Measurements from ENCODE around the gene CHP1.

- TF ChIP-seq EZH2 (IDR thresholded peaks at IDR 0.05; ENCODE audit: borderline replicate concordance, insufficient read depth, low read depth, low read length, poor library complexity, severe bottlenecking): no peak
- TF ChIP-seq, protein P1, sequence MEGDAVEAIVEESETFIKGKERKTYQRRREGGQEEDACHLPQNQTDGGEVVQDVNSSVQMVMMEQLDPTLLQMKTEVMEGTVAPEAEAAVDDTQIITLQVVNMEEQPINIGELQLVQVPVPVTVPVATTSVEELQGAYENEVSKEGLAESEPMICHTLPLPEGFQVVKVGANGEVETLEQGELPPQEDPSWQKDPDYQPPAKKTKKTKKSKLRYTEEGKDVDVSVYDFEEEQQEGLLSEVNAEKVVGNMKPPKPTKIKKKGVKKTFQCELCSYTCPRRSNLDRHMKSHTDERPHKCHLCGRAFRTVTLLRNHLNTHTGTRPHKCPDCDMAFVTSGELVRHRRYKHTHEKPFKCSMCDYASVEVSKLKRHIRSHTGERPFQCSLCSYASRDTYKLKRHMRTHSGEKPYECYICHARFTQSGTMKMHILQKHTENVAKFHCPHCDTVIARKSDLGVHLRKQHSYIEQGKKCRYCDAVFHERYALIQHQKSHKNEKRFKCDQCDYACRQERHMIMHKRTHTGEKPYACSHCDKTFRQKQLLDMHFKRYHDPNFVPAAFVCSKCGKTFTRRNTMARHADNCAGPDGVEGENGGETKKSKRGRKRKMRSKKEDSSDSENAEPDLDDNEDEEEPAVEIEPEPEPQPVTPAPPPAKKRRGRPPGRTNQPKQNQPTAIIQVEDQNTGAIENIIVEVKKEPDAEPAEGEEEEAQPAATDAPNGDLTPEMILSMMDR (IDR thresholded peaks at IDR 0.05): no peak
Observed at GRCh38 chr15:41283653-41284426, 52.8 kb downstream of the CHP1 start.
